ENCODE measurements around the gene KRTAP16-1. TPM values are rescaled to one million over a fixed set of nuclear protein-coding genes. Genes with fewer than 3 reads are reported as not detected.

KRTAP16-1 gene
- total RNA-seq, 2 donors from 2014 or later: not detected

DNA sequence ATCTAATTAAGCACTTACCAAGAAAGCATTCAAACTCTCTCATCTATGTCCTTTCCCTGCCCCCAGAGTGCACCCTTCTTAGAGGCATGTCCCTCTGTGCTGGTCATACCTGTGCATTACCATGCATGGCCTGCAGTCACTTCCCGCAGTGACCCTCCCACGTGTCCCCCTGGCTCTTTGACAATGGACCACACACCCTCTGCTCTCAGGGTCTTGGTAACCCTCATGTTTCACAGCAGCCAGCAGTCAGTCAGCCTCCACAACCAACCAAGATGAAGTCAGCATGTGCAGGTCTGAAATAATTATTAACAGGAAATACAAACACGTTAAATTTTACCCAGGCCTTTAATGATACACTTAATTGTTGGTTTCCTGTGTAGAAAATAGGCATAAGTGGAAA lies 31.4 kb upstream of the KRTAP16-1 start:
- 88 to 100% methylated on average over 1 to 3 of the region's 3 CpGs for WGBS, 2 experiments (ENCODE audit: insufficient coverage in 1 of 2, insufficient read length in 1 of 2)
- no peak overlapping the region for H3K27ac Mint-ChIP-seq

GRCh38 chr17:41339571-41340172 lies 30.6 kb upstream of the KRTAP16-1 start:
- H3K9ac ChIP-seq (ENCODE audit: extremely low read depth, low read length, poor library complexity, severe bottlenecking): no peak overlapping the region
- no peak overlapping the region for H3K4me3 ChIP-seq (ENCODE audit: low read length)
- Mint-ChIP-seq H3K27ac (no peak overlapping the region), H3K9me3 (peaks cover 53% of the 10 kb centered on the region), H3K36me3 (ENCODE audit: low read depth) (no peaks in the 10 kb centered on the region), H3K27me3 (ENCODE audit: insufficient read depth) (peaks cover 18% of the 10 kb centered on the region), H3K4me1 (peaks cover 2% of the 10 kb centered on the region), H3K4me3 (no peak overlapping the region)
- no peaks in the 10 kb centered on the region for H3K36me3 ChIP-seq (ENCODE audit: control insufficient read depth, insufficient read depth, low read length)
- WGBS, 2 experiments (ENCODE audit: insufficient coverage in 1 of 2, insufficient read length in 1 of 2): 82 to 89% methylated on average over 1 to 2 of the region's 2 CpGs
- H3K4me1 ChIP-seq (ENCODE audit: control insufficient read depth, insufficient read depth, low read length): peaks cover 3% of the 10 kb centered on the region
- TF ChIP-seq CTCF (conservative IDR thresholded peaks at IDR 0.05): no peak
- no peaks in the 10 kb centered on the region for H3K27me3 ChIP-seq (ENCODE audit: control insufficient read depth, insufficient read depth, low read length, poor library complexity, severe bottlenecking)
- no peak for DNase-seq
- peaks cover 27% of the 10 kb centered on the region for H3K9me3 ChIP-seq (ENCODE audit: control insufficient read depth, low read length)
- H3K27ac ChIP-seq (ENCODE audit: low read depth, low read length): no peak overlapping the region

More for the DNA sequence above, 31.4 kb upstream of the KRTAP16-1 start:
- peaks cover 27% of the 10 kb centered on the region for H3K9me3 ChIP-seq (ENCODE audit: control insufficient read depth, low read length)
- Mint-ChIP-seq H3K36me3 (ENCODE audit: low read depth) (no peaks in the 10 kb centered on the region), H3K27me3 (ENCODE audit: insufficient read depth) (peaks cover 18% of the 10 kb centered on the region), H3K9me3 (peaks cover 53% of the 10 kb centered on the region), H3K4me3 (no peak overlapping the region), H3K4me1 (no peaks in the 10 kb centered on the region)
- no peak overlapping the region for H3K9ac ChIP-seq (ENCODE audit: extremely low read depth, low read length, poor library complexity, severe bottlenecking)
- no peak for TF ChIP-seq CTCF (conservative IDR thresholded peaks at IDR 0.05)
- H3K27me3 ChIP-seq (ENCODE audit: control insufficient read depth, insufficient read depth, low read length, poor library complexity, severe bottlenecking): no peaks in the 10 kb centered on the region
- no peaks in the 10 kb centered on the region for H3K36me3 ChIP-seq (ENCODE audit: control insufficient read depth, insufficient read depth, low read length)
- H3K4me3 ChIP-seq (ENCODE audit: low read length): no peak overlapping the region
- no peak overlapping the region for H3K27ac ChIP-seq (ENCODE audit: low read depth, low read length)
- H3K4me1 ChIP-seq (ENCODE audit: control insufficient read depth, insufficient read depth, low read length): no peaks in the 10 kb centered on the region
- no peak for DNase-seq

DNA sequence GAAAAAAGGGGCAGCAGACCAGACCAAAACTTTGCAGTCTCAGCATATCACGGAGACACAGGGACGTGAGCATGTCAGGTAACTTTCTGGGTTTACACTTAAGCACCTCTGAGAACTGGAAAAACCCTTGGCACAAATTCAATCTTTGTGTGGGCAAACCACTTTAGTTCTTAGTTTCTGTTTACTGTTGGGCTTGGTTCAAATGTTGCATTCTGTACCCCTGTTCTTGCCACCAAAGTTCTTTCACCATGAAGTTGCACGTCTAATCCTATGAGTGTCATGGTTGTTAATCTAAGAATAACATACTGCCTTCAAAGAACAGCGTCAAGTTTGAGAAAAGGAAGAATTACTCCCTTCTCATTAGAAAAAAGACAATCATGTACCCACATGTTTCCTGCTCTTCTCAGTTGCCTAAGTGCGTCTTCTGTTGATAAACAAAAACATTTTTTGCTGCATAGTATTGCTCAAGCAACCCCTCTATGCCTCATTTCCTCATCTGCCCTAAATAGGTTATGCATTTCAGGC lies 29.9 kb upstream of the KRTAP16-1 start:
- Histone ChIP-seq H3K4me1 (ENCODE audit: control insufficient read depth, insufficient read depth, low read length) (peaks cover 4% of the 10 kb centered on the region), H3K9me3 (ENCODE audit: control insufficient read depth, low read length) (peaks cover 27% of the 10 kb centered on the region), H3K27me3 (ENCODE audit: control insufficient read depth, insufficient read depth, low read length, poor library complexity, severe bottlenecking) (no peaks in the 10 kb centered on the region), H3K36me3 (ENCODE audit: control insufficient read depth, insufficient read depth, low read length) (no peaks in the 10 kb centered on the region), H3K9ac (ENCODE audit: extremely low read depth, low read length, poor library complexity, severe bottlenecking) (no peak overlapping the region), H3K4me3 (ENCODE audit: low read length) (no peak overlapping the region), H3K27ac (ENCODE audit: low read depth, low read length) (no peak overlapping the region)
- no peak for TF ChIP-seq CTCF (conservative IDR thresholded peaks at IDR 0.05)
- H3K27ac Mint-ChIP-seq: no peak overlapping the region
- no peaks in the 10 kb centered on the region for H3K36me3 Mint-ChIP-seq (ENCODE audit: low read depth)
- H3K9me3 Mint-ChIP-seq: peaks cover 50% of the 10 kb centered on the region
- no peak for DNase-seq
- WGBS, 2 experiments (ENCODE audit: insufficient coverage in 1 of 2, insufficient read length in 1 of 2): 90 to 100% methylated on average over 5 of the region's 5 CpGs
- H3K4me1 Mint-ChIP-seq: peaks cover 8% of the 10 kb centered on the region
- no peak overlapping the region for H3K4me3 Mint-ChIP-seq
- H3K27me3 Mint-ChIP-seq (ENCODE audit: insufficient read depth): peaks cover 18% of the 10 kb centered on the region

Measured in endodermal cell (in vitro differentiated cells).